HepG2 (cell line): ENCODE results near the gene CKLF. TPM values are rescaled to one million over a fixed set of nuclear protein-coding genes. Genes with fewer than 3 reads are reported as not detected.

Experiments
- ARHGAP35 ChIP-seq: sonication (generic); formaldehyde crosslinking; IDR thresholded peaks from 2 replicates; pipeline ENCODE4 v1.9.0; 2022; ENCODE audit warnings: mild to moderate bottlenecking, inconsistent platforms, moderate library complexity, missing genetic modification reagents, borderline replicate concordance
- BRCA1 ChIP-seq: sonication (generic); formaldehyde crosslinking; IDR thresholded peaks from 2 replicates; pipeline ENCODE4 v1.4.0; 2020; ENCODE audit warnings: missing genetic modification reagents
- CCAR2 ChIP-seq: fragments of 200-400 bp; formaldehyde crosslinking; optimal IDR thresholded peaks from 2 replicates; pipeline ENCODE3; 2018; ENCODE audit warnings: low read depth, mild to moderate bottlenecking, low read length, moderate library complexity
- HDAC2 ChIP-seq: sonication (generic); formaldehyde crosslinking; IDR thresholded peaks from 2 replicates; pipeline ENCODE4 v1.4.0; 2020; ENCODE audit warnings: missing genetic modification reagents
- HMG20B ChIP-seq: conservative IDR thresholded peaks from 2 replicates; pipeline ENCODE4 v1.6.1; 2016; ENCODE audit warnings: missing genetic modification reagents, missing compliant biosample characterization
- HNRNPLL ChIP-seq: fragments of 200-400 bp; formaldehyde crosslinking; IDR thresholded peaks from 2 replicates; pipeline ENCODE4 v1.6.1; 2017; ENCODE audit warnings: mild to moderate bottlenecking, low read depth, low read length; ENCODE audit not compliant: poor library complexity, severe bottlenecking
- MYNN ChIP-seq: sonication (generic); formaldehyde crosslinking; IDR thresholded peaks from 2 replicates; pipeline ENCODE4 v1.4.0; 2020; ENCODE audit warnings: mild to moderate bottlenecking, low read depth, missing genetic modification reagents
- NFKB2 ChIP-seq: sonication (generic); formaldehyde crosslinking; IDR thresholded peaks from 2 replicates; pipeline ENCODE4 v1.4.0; 2020; ENCODE audit warnings: missing genetic modification reagents, borderline replicate concordance
- NRL ChIP-seq: sonication (generic); formaldehyde crosslinking; IDR thresholded peaks from 2 replicates; pipeline ENCODE4 v1.5.0; 2020; ENCODE audit warnings: missing genetic modification reagents, mild to moderate bottlenecking, moderate library complexity, borderline replicate concordance
- PHF20 ChIP-seq: sonication (generic); formaldehyde crosslinking; IDR thresholded peaks from 2 replicates; pipeline ENCODE4 v1.5.0; 2020; ENCODE audit warnings: mild to moderate bottlenecking, missing genetic modification reagents
- POLR2G ChIP-seq: fragments of 200-400 bp; formaldehyde crosslinking; IDR thresholded peaks from 2 replicates; pipeline ENCODE4 v1.6.1; 2018; ENCODE audit warnings: mild to moderate bottlenecking, low read depth, low read length, moderate library complexity
- SPEN ChIP-seq: sonication (generic); formaldehyde crosslinking; IDR thresholded peaks from 2 replicates; pipeline ENCODE4 v1.5.1; 2020; ENCODE audit warnings: low read depth, mild to moderate bottlenecking, missing genetic modification reagents
- TP53 ChIP-seq: sonication (generic); formaldehyde crosslinking; conservative IDR thresholded peaks from 2 replicates; pipeline ENCODE4 v1.4.0; 2020; ENCODE audit warnings: missing genetic modification reagents
- ZC3H4 ChIP-seq: sonication (generic); formaldehyde crosslinking; IDR thresholded peaks from 2 replicates; pipeline ENCODE4 v1.4.0; 2020; ENCODE audit warnings: missing genetic modification reagents, borderline replicate concordance
- ZFP36 ChIP-seq: fragments of 150-350 bp; IDR thresholded peaks from 2 replicates; pipeline ENCODE4 v1.6.1; 2018; ENCODE audit warnings: borderline replicate concordance, low read length, low read depth; ENCODE audit not compliant: partially characterized antibody
- ZNF225 ChIP-seq: sonication (generic); formaldehyde crosslinking; IDR thresholded peaks from 2 replicates; pipeline ENCODE4 v1.4.0; 2020; ENCODE audit warnings: mild to moderate bottlenecking, missing genetic modification reagents
- ZNF282 ChIP-seq: fragments of 450-650 bp; IDR thresholded peaks from 2 replicates; pipeline ENCODE4 v1.6.1; 2018; ENCODE audit not compliant: partially characterized antibody
- ZNF33A ChIP-seq: sonication (generic); formaldehyde crosslinking; IDR thresholded peaks from 2 replicates; pipeline ENCODE4 v1.5.1; 2020; ENCODE audit warnings: missing genetic modification reagents, mild to moderate bottlenecking, moderate library complexity, borderline replicate concordance
- ZNF383 ChIP-seq: sonication (generic); formaldehyde crosslinking; IDR thresholded peaks from 2 replicates; pipeline ENCODE4 v1.4.0; 2020; ENCODE audit warnings: missing genetic modification reagents, mild to moderate bottlenecking, borderline replicate concordance
- ZNF44 ChIP-seq: sonication (generic); formaldehyde crosslinking; IDR thresholded peaks from 2 replicates; pipeline ENCODE4 v1.5.1; 2020; ENCODE audit warnings: mild to moderate bottlenecking, missing genetic modification reagents
- ZNF557 ChIP-seq: sonication (generic); formaldehyde crosslinking; IDR thresholded peaks from 2 replicates; pipeline ENCODE4 v1.4.0; 2020; ENCODE audit warnings: missing genetic modification reagents
- ZNF614 ChIP-seq: IDR thresholded peaks from 2 replicates; pipeline ENCODE4 v1.6.1; 2018; ENCODE audit warnings: missing biosample characterization, missing genetic modification reagents, inconsistent platforms, borderline replicate concordance
- polyA plus RNA-seq, 8 experiments: library from polyadenylated mRNA; depleted of rRNA in 3 of 8; stranded (reverse) in 7 of 8; unstranded in 1 of 8; fragments of >200 nt; fragmentation: Illumina TruSeq in 4 of 8; extraction: Trizol in 4 of 8; gene quantifications; 2 replicates each; pipeline versions ENCODE4 v1.2.1 to v1.2.3, GENCODE V29; 2011 to 2016; ENCODE audit warnings: low read depth in 4 of 8, missing spikeins in 1 of 8, mixed read lengths in 1 of 8; ENCODE audit not compliant: insufficient read depth in 1 of 8
- total RNA-seq, 5 experiments: library from RNA; depleted of rRNA; stranded (reverse); fragments of >200 nt; fragmentation: Illumina TruSeq; extraction: Trizol; gene quantifications; 2 replicates each; pipeline ENCODE4 v1.2.3, GENCODE V29; 2016; ENCODE audit warnings: low read depth in 1 of 5
- TF ChIP-seq, protein P1 (sequence below): sonication (generic); formaldehyde crosslinking; IDR thresholded peaks from 2 replicates; pipeline ENCODE4 v1.4.0; 2020; ENCODE audit warnings: missing genetic modification reagents
- TF ChIP-seq, protein P2 (sequence below): sonication (generic); formaldehyde crosslinking; IDR thresholded peaks from 2 replicates; pipeline ENCODE4 v1.5.0; 2020; ENCODE audit warnings: mild to moderate bottlenecking, missing genetic modification reagents
- TF ChIP-seq, protein P3 (sequence below): sonication (generic); formaldehyde crosslinking; IDR thresholded peaks from 2 replicates; pipeline ENCODE4 v1.5.0; 2020; ENCODE audit warnings: mild to moderate bottlenecking, missing genetic modification reagents

The CKLF gene
- total and polyA plus RNA-seq, 2 of the 13 experiments (the other 11 are each of a cell fraction or from before 2014, with no cell fraction given), result 120 to 167 TPM

DNA sequence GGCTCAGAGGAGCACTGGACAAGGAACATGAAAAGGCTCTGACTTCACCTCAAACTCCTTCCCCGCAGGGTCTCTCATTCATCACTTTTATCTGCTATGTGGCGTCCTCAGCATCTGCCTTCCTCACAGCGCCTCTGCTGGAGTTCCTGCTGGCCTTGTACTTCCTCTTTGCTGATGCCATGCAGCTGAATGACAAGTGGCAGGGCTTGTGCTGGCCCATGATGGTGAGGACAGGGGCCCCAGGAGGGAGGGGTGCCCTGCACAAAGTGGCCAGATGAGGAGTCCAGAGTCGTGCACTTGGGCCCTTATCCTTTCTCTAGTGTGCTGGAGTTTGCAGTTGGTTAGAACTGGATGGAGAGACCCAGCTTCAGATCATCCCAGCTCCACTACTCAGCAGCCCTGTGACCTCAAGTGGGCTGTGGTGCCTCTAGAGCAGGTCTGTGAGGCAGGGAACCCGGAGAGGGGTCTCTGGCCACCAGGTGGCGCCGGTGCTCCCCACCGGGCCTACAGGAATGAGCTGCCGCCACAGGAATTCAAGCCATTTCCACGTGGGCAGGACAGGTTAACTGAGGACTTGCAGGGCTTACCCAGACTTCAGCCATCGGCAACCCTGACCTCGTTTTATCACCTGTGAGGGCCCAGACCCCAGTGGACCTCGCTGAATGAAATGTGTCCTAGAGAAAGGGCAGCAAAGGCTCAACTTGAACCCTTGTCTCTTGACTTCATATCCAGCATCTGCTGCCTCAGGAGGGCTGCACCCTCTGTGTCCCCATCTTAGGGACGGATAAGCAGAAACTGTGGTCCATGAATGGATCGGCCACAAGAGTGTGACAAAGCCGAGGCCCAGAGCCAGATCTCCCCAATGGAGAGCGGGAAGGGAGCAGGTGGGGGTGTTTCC is 56.1 kb downstream of the CKLF start (continued):
- TF ChIP-seq NRL (CRISPR knock-in tag) (peak; percentile 90; the same call in 1 of the 2 replicates), SPEN (CRISPR knock-in tag) (peak; percentile 65), MYNN (CRISPR knock-in tag) (no peak), ZNF225 (CRISPR knock-in tag) (peak; percentile 62; the same call in 1 of the 2 replicates), POLR2G (no peak), ZFP36 (no peak), ZNF44 (CRISPR knock-in tag) (peak; percentile 36; the same call in 1 of the 2 replicates), ZNF557 (peak; percentile 72; the same call in 1 of the 2 replicates), TP53 (CRISPR knock-in tag) (0 out of 2 replicates have a peak, but pooled peaks have one; percentile 49), HDAC2 (peak; percentile 73), ZNF33A (no peak), HMG20B (CRISPR knock-in tag) (no peak), PHF20 (CRISPR knock-in tag) (no peak; the same call in 1 of the 2 replicates), ZNF282 (no peak), ZC3H4 (CRISPR knock-in tag) (peak; percentile 50; the same call in 1 of the 2 replicates), ZNF383 (CRISPR knock-in tag) (no peak), BRCA1 (CRISPR knock-in tag) (peak; percentile 90), ARHGAP35 (CRISPR knock-in tag) (peak; percentile 77; the same call in 1 of the 2 replicates), ZNF614 (CRISPR knock-in tag) (peak; percentile 79; the same call in 1 of the 2 replicates), NFKB2 (CRISPR knock-in tag) (peak; percentile 95), CCAR2 (no peak), HNRNPLL (no peak)
- TF ChIP-seq, protein P1, sequence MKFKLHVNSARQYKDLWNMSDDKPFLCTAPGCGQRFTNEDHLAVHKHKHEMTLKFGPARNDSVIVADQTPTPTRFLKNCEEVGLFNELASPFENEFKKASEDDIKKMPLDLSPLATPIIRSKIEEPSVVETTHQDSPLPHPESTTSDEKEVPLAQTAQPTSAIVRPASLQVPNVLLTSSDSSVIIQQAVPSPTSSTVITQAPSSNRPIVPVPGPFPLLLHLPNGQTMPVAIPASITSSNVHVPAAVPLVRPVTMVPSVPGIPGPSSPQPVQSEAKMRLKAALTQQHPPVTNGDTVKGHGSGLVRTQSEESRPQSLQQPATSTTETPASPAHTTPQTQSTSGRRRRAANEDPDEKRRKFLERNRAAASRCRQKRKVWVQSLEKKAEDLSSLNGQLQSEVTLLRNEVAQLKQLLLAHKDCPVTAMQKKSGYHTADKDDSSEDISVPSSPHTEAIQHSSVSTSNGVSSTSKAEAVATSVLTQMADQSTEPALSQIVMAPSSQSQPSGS (CRISPR knock-in tag), result peak; percentile 84
- TF ChIP-seq, protein P2, sequence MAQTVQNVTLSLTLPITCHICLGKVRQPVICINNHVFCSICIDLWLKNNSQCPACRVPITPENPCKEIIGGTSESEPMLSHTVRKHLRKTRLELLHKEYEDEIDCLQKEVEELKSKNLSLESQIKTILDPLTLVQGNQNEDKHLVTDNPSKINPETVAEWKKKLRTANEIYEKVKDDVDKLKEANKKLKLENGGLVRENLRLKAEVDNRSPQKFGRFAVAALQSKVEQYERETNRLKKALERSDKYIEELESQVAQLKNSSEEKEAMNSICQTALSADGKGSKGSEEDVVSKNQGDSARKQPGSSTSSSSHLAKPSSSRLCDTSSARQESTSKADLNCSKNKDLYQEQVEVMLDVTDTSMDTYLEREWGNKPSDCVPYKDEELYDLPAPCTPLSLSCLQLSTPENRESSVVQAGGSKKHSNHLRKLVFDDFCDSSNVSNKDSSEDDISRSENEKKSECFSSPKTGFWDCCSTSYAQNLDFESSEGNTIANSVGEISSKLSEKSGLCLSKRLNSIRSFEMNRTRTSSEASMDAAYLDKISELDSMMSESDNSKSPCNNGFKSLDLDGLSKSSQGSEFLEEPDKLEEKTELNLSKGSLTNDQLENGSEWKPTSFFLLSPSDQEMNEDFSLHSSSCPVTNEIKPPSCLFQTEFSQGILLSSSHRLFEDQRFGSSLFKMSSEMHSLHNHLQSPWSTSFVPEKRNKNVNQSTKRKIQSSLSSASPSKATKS (CRISPR knock-in tag), result no peak
- TF ChIP-seq, protein P3, sequence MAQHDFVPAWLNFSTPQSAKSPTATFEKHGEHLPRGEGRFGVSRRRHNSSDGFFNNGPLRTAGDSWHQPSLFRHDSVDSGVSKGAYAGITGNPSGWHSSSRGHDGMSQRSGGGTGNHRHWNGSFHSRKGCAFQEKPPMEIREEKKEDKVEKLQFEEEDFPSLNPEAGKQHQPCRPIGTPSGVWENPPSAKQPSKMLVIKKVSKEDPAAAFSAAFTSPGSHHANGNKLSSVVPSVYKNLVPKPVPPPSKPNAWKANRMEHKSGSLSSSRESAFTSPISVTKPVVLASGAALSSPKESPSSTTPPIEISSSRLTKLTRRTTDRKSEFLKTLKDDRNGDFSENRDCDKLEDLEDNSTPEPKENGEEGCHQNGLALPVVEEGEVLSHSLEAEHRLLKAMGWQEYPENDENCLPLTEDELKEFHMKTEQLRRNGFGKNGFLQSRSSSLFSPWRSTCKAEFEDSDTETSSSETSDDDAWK (CRISPR knock-in tag), result no peak
